Left kidney (tissue), 2 donors: ENCODE results near the gene C14orf180. TPM values are rescaled to one million over a fixed set of nuclear protein-coding genes. Genes with fewer than 3 reads are reported as not detected.
"Not testable (repeated sequence)": the region's sequence is repeated elsewhere in the genome, so short reads cannot be mapped to it uniquely, and the experiment has no call there.

Source experiments
- DNase-seq: peaks from one replicate; pipeline ENCODE4 v3.0.0-alpha.2; 2013
- polyA plus RNA-seq: library from polyadenylated mRNA; unstranded; fragments of 120-200 nt; gene quantifications from one replicate; pipeline ENCODE4 v1.2.1, GENCODE V29; 2013; ENCODE audit not compliant: insufficient read length

Gene C14orf180
- polyA plus RNA-seq, 1 donor, result not detected

- no peak for DNase-seq
Observed at GRCh38 chr14:104578321-104578720, 1.2 kb upstream of the C14orf180 start.

GRCh38 chr14:104579939-104580338, 375 bp downstream of the C14orf180 start:
- DNase-seq, result not testable (repeated sequence)

- no peak for DNase-seq
Observed at GRCh38 chr14:104580961-104581360, 1.4 kb downstream of the C14orf180 start.

GRCh38 chr14:104581521-104581920, 2.0 kb downstream of the C14orf180 start:
- no peak for DNase-seq

- no peak for DNase-seq
Observed at GRCh38 chr14:104582005-104582404, 2.4 kb downstream of the C14orf180 start.

- DNase-seq, result no peak
Observed at GRCh38 chr14:104582662-104583061, 3.1 kb downstream of the C14orf180 start.

GRCh38 chr14:104583424-104584306, 4.1 kb downstream of the C14orf180 start:
- no peak for DNase-seq

GRCh38 chr14:104584557-104584956, 5.0 kb downstream of the C14orf180 start:
- no peak for DNase-seq

- DNase-seq, result no peak
Observed at GRCh38 chr14:104585966-104586697, 6.6 kb downstream of the C14orf180 start.

- no peak for DNase-seq
Observed at GRCh38 chr14:104586832-104587620, 7.5 kb downstream of the C14orf180 start.

GRCh38 chr14:104587641-104588040, 8.1 kb downstream of the C14orf180 start:
- DNase-seq, result no peak

GRCh38 chr14:104588066-104588857, 8.7 kb downstream of the C14orf180 start:
- no peak for DNase-seq

GRCh38 chr14:104589338-104590195, 10.0 kb downstream of the C14orf180 start:
- DNase-seq, result no peak

GRCh38 chr14:104590240-104590965, 10.8 kb downstream of the C14orf180 start:
- no peak for DNase-seq

GRCh38 chr14:104591031-104591430, 11.5 kb downstream of the C14orf180 start:
- DNase-seq, result no peak

GRCh38 chr14:104591506-104592291, 12.1 kb downstream of the C14orf180 start:
- no peak for DNase-seq

- DNase-seq, result no peak
Observed at GRCh38 chr14:104592292-104592672, 12.7 kb downstream of the C14orf180 start.

GRCh38 chr14:104592785-104593184, 13.2 kb downstream of the C14orf180 start:
- DNase-seq, result no peak

- DNase-seq, result no peak
Observed at GRCh38 chr14:104593241-104593701, 13.7 kb downstream of the C14orf180 start.
